ENCODE measurements around the gene IP6K3.

IP6K3 gene

DNA sequence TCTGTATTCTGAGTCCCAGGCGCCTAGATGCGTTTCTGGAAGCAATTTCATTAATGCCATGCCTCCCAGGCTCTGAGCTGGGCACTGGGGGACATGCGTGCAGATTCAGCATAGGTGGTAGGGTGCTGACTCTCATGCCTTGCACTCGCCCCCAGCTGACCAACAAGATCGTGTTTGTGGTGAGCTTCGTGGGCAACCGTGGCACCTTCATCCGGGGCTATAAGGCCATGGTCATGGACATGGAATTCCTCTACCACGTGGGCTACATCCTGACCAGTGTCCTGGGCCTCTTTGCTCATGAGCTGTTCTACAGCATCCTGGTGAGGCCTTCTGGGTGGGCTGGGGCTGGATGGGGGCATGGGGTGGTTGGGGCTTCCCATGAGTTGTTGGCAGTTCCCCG is 56.8 kb downstream of the IP6K3 start:
- no peak for DNase-seq (ENCODE audit: low spot score)
- in situ Hi-C loops (cut with MboI; ENCODE audit: low sequenced_read_pairs, unreplicated experiment): no loop called here
- no peak for TF ChIP-seq CTCF (IDR thresholded peaks at IDR 0.05; ENCODE audit: borderline replicate concordance, control extremely low read depth, extremely low read depth, insufficient read depth, missing control alignments)

DNA sequence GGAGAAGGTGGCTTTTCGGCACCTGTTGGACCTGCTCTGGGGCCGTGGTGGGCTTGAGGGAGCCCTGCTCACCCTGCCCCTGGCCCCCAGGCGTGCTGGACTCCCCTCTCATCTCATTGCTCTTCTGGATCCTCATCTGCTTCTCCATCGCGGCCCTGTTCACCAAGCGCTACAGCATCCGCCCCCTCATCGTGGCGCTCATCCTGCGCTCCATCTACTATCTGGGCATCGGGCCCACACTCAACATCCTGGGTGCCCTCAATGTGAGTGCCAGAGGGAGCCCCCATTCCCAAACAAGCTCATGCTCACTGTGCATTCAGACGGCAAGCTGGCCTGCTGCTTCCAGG is 57.6 kb downstream of the IP6K3 start:
- in situ Hi-C loops (cut with MboI; ENCODE audit: low sequenced_read_pairs, unreplicated experiment): no loop called here
- DNase-seq (ENCODE audit: low spot score): no peak
- no peak for TF ChIP-seq CTCF (IDR thresholded peaks at IDR 0.05; ENCODE audit: borderline replicate concordance, control extremely low read depth, extremely low read depth, insufficient read depth, missing control alignments)

DNA sequence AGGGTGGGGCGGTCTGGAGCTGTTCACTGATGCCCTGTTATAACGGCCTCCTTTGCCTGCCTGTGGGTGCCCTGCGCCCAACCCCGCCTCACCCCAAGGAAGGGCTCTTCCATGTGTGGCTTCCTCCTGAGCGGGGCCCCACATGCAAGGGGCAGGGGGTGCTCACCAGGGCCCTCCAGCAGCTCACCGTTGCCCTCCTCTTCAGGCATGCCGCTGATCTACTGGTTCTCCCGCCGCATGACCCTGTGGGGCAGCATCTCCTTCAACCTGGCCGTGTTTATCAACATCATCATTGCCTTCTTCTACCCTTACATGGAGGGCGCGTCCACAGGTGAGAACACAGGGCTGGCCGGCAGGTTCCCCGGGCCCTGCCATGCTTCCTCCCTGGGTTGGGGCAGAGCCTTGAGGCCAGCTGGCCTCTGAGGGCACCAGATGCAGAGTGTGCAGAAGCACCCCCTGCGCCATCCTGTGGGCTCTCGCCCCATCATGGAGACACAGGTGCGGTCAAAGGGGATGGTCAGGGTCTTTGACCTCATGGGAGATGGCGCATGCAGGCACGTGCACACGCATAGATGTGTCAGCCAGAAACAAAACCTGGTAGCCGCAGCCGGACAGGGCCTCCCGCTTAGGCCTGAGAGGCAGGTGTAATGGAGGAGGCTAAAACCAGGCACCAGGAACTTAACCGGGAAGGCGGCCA is 58.1 kb downstream of the IP6K3 start:
- in situ Hi-C loops (cut with MboI; ENCODE audit: low sequenced_read_pairs, unreplicated experiment): no loop called here
- DNase-seq (ENCODE audit: low spot score): no peak
- TF ChIP-seq CTCF (IDR thresholded peaks at IDR 0.05; ENCODE audit: borderline replicate concordance, control extremely low read depth, extremely low read depth, insufficient read depth, missing control alignments): no peak

GRCh38 chr6:33688006-33688405 is 58.7 kb downstream of the IP6K3 start:
- in situ Hi-C loops (cut with MboI; ENCODE audit: low sequenced_read_pairs, unreplicated experiment): no loop called here
- no peak for TF ChIP-seq CTCF (IDR thresholded peaks at IDR 0.05; ENCODE audit: borderline replicate concordance, control extremely low read depth, extremely low read depth, insufficient read depth, missing control alignments)
- DNase-seq (ENCODE audit: low spot score): no peak

- in situ Hi-C loops (cut with MboI; ENCODE audit: low sequenced_read_pairs, unreplicated experiment): no loop called here
- no peak for DNase-seq (ENCODE audit: low spot score)
- TF ChIP-seq CTCF (IDR thresholded peaks at IDR 0.05; ENCODE audit: borderline replicate concordance, control extremely low read depth, extremely low read depth, insufficient read depth, missing control alignments): no peak
Measured at GRCh38 chr6:33686981-33687975, 59.4 kb downstream of the IP6K3 start.

DNA sequence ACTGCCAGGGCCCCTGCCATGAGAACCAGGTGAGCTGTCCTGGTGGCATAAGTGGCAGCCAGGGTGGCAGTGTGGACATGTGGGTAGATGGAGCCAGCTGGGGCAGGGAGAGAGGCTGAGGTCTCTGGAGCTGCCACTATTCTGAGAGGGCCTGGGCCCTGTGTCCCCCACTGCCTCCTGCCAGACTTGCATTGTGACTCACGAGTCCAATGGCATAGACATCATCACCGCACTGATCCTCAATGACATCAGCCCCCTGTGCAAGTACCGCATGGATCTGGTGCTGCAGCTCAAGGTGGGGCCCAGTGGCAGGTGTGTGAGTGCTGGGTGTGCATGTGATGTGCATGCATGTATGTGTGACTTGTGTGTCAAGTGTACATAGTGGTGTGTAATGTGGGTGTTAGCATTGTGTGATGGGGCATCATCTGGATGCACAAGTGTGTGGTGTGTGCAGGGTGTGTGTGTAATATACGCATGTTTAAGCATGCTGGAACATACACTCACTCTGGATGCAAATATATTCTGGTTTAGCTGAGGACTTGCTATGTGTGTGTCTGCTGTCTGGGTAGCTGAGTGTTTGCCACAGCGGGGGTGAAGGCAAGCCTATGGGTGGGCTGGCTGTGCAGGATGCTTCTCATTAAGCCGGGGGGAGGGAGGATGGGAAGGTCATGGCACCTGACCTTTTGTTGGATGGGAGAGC is 60.3 kb downstream of the IP6K3 start:
- no peak for TF ChIP-seq CTCF (IDR thresholded peaks at IDR 0.05; ENCODE audit: borderline replicate concordance, control extremely low read depth, extremely low read depth, insufficient read depth, missing control alignments)
- in situ Hi-C loops (cut with MboI; ENCODE audit: low sequenced_read_pairs, unreplicated experiment): no loop called here
- no peak for DNase-seq (ENCODE audit: low spot score)

All from GM13976 (cell line).